ENCODE data around the gene CORO1C.

Gene CORO1C

DNA sequence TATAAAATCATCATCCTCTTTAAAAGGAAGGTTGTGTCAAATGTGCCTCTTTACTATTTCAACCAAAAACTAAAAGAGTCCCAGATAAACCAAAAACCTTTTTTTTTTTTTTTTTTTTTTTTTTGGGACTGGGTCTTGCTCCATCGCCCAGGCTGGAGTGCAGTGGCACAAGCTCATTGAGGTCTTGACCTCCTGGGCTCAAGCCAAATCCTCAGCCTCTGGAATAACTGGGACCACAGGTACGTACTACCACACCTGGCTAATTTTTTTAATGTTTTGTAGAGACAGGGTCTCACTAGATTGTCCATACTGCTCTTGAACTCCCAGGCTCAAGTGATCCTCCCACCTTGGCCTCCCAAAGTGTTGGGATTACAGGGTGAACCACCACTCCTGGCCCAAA lies 81.2 kb downstream of the CORO1C start:
- no peak overlapping the region for H3K4me3 ChIP-seq (ENCODE audit: low read depth, low read length)
- TF ChIP-seq, protein P1, sequence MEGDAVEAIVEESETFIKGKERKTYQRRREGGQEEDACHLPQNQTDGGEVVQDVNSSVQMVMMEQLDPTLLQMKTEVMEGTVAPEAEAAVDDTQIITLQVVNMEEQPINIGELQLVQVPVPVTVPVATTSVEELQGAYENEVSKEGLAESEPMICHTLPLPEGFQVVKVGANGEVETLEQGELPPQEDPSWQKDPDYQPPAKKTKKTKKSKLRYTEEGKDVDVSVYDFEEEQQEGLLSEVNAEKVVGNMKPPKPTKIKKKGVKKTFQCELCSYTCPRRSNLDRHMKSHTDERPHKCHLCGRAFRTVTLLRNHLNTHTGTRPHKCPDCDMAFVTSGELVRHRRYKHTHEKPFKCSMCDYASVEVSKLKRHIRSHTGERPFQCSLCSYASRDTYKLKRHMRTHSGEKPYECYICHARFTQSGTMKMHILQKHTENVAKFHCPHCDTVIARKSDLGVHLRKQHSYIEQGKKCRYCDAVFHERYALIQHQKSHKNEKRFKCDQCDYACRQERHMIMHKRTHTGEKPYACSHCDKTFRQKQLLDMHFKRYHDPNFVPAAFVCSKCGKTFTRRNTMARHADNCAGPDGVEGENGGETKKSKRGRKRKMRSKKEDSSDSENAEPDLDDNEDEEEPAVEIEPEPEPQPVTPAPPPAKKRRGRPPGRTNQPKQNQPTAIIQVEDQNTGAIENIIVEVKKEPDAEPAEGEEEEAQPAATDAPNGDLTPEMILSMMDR (conservative IDR thresholded peaks at IDR 0.05; ENCODE audit: low read depth, low read length) = no peak
- DNase-seq (ENCODE audit: low read depth) = no peak

DNA sequence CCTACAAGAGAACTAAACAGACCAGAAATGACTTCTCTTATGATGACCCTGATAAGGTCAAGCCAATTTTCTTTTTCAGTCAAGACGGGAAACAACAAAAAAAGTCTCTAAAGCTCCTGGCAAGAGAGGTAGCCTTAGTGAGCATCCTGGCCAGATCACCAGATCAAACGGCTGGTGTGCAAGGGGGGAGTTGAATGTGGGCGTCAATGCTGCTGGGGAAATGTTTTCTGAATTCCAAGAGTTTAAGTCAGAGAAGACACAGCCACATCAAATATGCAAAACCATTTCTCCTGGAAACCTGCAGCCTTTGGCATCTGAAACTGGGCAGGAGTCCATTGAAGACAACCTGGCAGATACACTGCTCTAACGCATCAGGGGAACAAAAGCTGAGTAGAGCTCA lies 81.6 kb downstream of the CORO1C start:
- peak; percentile 92 for DNase-seq (ENCODE audit: low read depth)
- TF ChIP-seq, protein P1 (conservative IDR thresholded peaks at IDR 0.05; ENCODE audit: low read depth, low read length) = no peak
- no peak overlapping the region for H3K4me3 ChIP-seq (ENCODE audit: low read depth, low read length)

DNA sequence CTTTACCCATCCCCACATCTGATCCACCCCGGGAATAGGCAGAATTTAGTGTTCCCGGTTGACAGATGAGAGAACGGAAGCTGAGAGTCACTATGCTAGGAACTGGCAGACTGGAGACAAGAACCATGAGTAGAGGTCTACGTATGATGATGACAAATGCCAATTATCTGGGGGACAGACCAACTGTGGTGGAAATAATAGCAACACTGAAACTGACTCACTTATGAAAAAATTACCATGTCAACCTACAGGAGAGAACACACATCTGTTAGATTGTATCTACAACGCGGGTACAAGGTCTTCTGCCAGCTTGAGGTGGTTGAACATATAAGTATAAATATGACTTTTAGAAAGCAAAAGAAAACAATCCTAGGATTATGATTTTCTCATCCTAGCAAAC lies 82.2 kb downstream of the CORO1C start:
- no peak for DNase-seq (ENCODE audit: low read depth)

DNA sequence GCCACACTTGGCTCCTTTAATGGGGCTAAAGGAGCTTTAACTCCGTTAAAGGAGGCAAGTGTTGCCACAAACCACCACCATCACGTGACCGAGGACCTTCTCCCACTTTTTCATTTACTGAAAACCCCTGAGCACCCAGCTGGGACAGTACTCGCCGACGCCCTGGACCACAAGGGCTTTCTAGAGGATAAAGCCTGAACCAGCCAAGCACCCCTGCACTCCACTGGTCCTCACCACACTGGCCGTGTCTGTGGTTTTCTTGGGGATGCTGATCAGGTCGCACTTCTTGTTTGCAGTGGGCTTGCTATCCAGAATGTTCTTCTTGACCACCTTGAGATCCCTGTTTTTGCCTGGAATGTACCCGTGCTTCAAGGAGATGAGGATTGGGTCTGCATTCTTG lies 82.9 kb downstream of the CORO1C start:
- H3K4me3 ChIP-seq (ENCODE audit: low read depth, low read length) = no peak overlapping the region
- DNase-seq (ENCODE audit: low read depth) = no peak
- TF ChIP-seq, protein P1 (conservative IDR thresholded peaks at IDR 0.05; ENCODE audit: low read depth, low read length) = no peak

More for the DNA sequence above, 82.2 kb downstream of the CORO1C start:
- no peak overlapping the region for H3K4me3 ChIP-seq (ENCODE audit: low read depth, low read length)
- TF ChIP-seq, protein P1 (conservative IDR thresholded peaks at IDR 0.05; ENCODE audit: low read depth, low read length) = no peak

DNA sequence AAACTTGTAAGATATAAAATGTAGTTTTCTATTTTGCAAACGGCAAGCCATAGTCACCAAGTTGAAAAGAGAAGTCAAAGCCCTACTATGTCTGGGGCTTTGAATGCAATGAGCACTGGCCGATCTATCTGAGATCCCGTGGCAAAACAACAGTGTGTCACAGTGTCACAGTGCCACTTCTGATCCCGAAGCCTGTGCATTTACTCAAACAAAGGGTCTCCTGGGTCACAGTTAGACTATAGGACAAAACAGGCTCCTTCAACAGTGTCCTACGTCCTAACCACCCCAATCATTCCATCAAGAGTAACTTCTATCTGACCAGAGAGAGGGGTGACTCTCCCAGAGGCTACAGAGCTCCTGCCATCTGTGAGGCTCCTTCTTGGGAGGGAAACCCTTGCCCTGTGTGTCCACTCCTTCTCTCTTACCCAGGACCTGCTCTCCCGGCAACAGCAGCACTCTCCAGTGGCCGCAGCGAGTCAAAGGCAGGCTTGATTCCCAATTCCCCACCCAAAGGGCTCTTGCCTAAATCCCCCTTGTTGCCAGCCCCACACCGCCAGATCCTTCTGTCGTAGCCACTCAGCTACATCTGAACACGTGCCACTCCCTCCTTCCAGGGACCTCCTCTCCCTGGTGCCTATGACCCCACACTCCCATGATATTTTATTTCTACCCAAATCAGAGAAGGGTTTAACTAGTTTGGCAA lies 83.6 kb downstream of the CORO1C start:
- DNase-seq (ENCODE audit: low read depth) = no peak
- H3K4me3 ChIP-seq (ENCODE audit: low read depth, low read length) = no peak overlapping the region
- TF ChIP-seq, protein P1 (conservative IDR thresholded peaks at IDR 0.05; ENCODE audit: low read depth, low read length) = no peak

DNA sequence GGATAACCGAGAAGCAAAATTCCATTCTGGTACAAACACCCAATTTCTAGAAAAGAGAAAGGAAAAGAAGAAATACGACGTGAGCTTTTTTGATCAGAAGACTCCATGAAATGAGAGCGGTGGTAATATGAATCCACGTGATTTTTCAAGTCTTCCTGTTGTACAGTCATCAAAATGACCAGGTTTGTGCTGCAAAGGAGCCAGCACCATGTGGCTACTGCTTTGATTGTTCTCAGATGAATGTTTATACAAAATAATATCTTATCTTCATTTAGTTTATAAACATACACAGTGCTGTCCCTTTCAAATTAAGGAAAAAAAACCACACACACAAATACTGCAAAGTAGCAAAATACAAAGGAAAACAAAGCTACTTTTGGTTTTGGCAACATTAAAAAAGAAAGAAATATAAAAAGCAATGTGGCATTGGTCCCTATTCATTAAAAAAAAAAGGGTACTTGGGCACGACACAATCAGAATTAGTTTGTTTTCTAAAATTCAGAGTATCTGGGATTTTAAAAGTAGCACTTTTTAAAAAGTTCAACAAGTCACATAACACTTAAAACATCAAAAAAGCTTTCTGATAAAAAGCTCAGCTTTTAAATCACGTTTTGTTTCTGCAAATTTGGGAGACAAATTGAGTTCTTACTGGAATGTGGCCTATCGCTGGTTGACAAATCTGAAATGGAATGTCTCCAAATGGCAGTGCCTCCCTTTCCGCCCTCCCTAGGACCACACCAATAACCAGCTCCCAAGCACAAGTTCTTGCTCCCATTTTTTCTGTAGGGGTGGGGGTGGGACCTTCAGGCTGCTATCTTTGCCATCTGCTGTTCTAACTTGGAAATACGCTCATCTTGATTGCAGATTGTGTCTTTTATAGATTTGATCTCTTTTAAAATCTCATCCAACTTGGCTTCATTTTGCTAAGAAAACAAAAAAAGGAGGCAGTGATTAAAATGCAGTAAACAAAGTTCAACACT lies 84.4 kb downstream of the CORO1C start:
- TF ChIP-seq, protein P1 (conservative IDR thresholded peaks at IDR 0.05; ENCODE audit: low read depth, low read length) = peak; percentile 43
- no peak overlapping the region for H3K4me3 ChIP-seq (ENCODE audit: low read depth, low read length)
- peak; percentile 36 for DNase-seq (ENCODE audit: low read depth)
